ENCODE data around the gene SFRP2.

- TF ChIP-seq POLR2A (IDR thresholded peaks at IDR 0.05): no peak
- TF ChIP-seq CTCF (IDR thresholded peaks at IDR 0.05): no peak
Measured at GRCh38 chr4:153776601-153777000, 12.3 kb downstream of the SFRP2 start.
